ENCODE measurements around the gene CTDSPL. TPM values are rescaled to one million over a fixed set of nuclear protein-coding genes. Genes with fewer than 3 reads are reported as not detected.

Gene CTDSPL
- total RNA-seq, 1 donor: 10.9 TPM

GRCh38 chr3:37896827-37897226 lies 35.1 kb downstream of the CTDSPL start:
- Histone ChIP-seq H3K9me3 (ENCODE audit: low read depth, low read length) (no peaks in the 10 kb centered on the region), H3K27me3 (ENCODE audit: insufficient read depth, low read length) (no peaks in the 10 kb centered on the region), H3K4me3 (ENCODE audit: low read length) (no peak overlapping the region), H3K4me1 (ENCODE audit: insufficient read depth, low read length) (peaks cover 3% of the 10 kb centered on the region)

- Histone ChIP-seq H3K9me3 (ENCODE audit: low read depth, low read length) (no peaks in the 10 kb centered on the region), H3K4me3 (ENCODE audit: low read length) (no peak overlapping the region), H3K27me3 (ENCODE audit: insufficient read depth, low read length) (no peaks in the 10 kb centered on the region), H3K4me1 (ENCODE audit: insufficient read depth, low read length) (peaks cover 13% of the 10 kb centered on the region)
Observed at GRCh38 chr3:37897763-37898162, 36.1 kb downstream of the CTDSPL start.

GRCh38 chr3:37898424-37898823 lies 36.7 kb downstream of the CTDSPL start:
- H3K27me3 ChIP-seq (ENCODE audit: insufficient read depth, low read length): no peaks in the 10 kb centered on the region
- H3K4me3 ChIP-seq (ENCODE audit: low read length): no peak overlapping the region
- H3K4me1 ChIP-seq (ENCODE audit: insufficient read depth, low read length): peaks cover 17% of the 10 kb centered on the region
- H3K9me3 ChIP-seq (ENCODE audit: low read depth, low read length): no peaks in the 10 kb centered on the region

- Histone ChIP-seq H3K4me3 (ENCODE audit: low read length) (no peak overlapping the region), H3K9me3 (ENCODE audit: low read depth, low read length) (no peaks in the 10 kb centered on the region), H3K4me1 (ENCODE audit: insufficient read depth, low read length) (peaks cover 17% of the 10 kb centered on the region), H3K27me3 (ENCODE audit: insufficient read depth, low read length) (no peaks in the 10 kb centered on the region)
Observed at GRCh38 chr3:37899101-37899707, 37.5 kb downstream of the CTDSPL start.

GRCh38 chr3:37899711-37900306 lies 38.1 kb downstream of the CTDSPL start:
- no peaks in the 10 kb centered on the region for H3K9me3 ChIP-seq (ENCODE audit: low read depth, low read length)
- peaks cover 17% of the 10 kb centered on the region for H3K4me1 ChIP-seq (ENCODE audit: insufficient read depth, low read length)
- no peaks in the 10 kb centered on the region for H3K27me3 ChIP-seq (ENCODE audit: insufficient read depth, low read length)
- no peak overlapping the region for H3K4me3 ChIP-seq (ENCODE audit: low read length)

- no peak overlapping the region for H3K4me3 ChIP-seq (ENCODE audit: low read length)
- H3K9me3 ChIP-seq (ENCODE audit: low read depth, low read length): no peaks in the 10 kb centered on the region
- H3K27me3 ChIP-seq (ENCODE audit: insufficient read depth, low read length): no peaks in the 10 kb centered on the region
- H3K4me1 ChIP-seq (ENCODE audit: insufficient read depth, low read length): peaks cover 25% of the 10 kb centered on the region
Observed at GRCh38 chr3:37901721-37902120, 40.0 kb downstream of the CTDSPL start.

GRCh38 chr3:37902674-37903073 lies 41.0 kb downstream of the CTDSPL start:
- peaks cover 29% of the 10 kb centered on the region for H3K4me1 ChIP-seq (ENCODE audit: insufficient read depth, low read length)
- no peaks in the 10 kb centered on the region for H3K27me3 ChIP-seq (ENCODE audit: insufficient read depth, low read length)
- no peak overlapping the region for H3K4me3 ChIP-seq (ENCODE audit: low read length)
- no peaks in the 10 kb centered on the region for H3K9me3 ChIP-seq (ENCODE audit: low read depth, low read length)

- Histone ChIP-seq H3K4me1 (ENCODE audit: insufficient read depth, low read length) (peaks cover 32% of the 10 kb centered on the region), H3K27me3 (ENCODE audit: insufficient read depth, low read length) (no peaks in the 10 kb centered on the region), H3K9me3 (ENCODE audit: low read depth, low read length) (no peaks in the 10 kb centered on the region), H3K4me3 (ENCODE audit: low read length) (no peak overlapping the region)
Observed at GRCh38 chr3:37903320-37903719, 41.6 kb downstream of the CTDSPL start.

GRCh38 chr3:37903734-37904133 lies 42.1 kb downstream of the CTDSPL start:
- H3K4me3 ChIP-seq (ENCODE audit: low read length): no peak overlapping the region
- H3K4me1 ChIP-seq (ENCODE audit: insufficient read depth, low read length): peaks cover 32% of the 10 kb centered on the region
- H3K9me3 ChIP-seq (ENCODE audit: low read depth, low read length): no peaks in the 10 kb centered on the region
- no peaks in the 10 kb centered on the region for H3K27me3 ChIP-seq (ENCODE audit: insufficient read depth, low read length)

GRCh38 chr3:37904601-37905000 lies 42.9 kb downstream of the CTDSPL start:
- Histone ChIP-seq H3K27me3 (ENCODE audit: insufficient read depth, low read length) (no peaks in the 10 kb centered on the region), H3K4me1 (ENCODE audit: insufficient read depth, low read length) (peaks cover 32% of the 10 kb centered on the region), H3K4me3 (ENCODE audit: low read length) (no peak overlapping the region), H3K9me3 (ENCODE audit: low read depth, low read length) (no peaks in the 10 kb centered on the region)

- H3K27me3 ChIP-seq (ENCODE audit: insufficient read depth, low read length): no peaks in the 10 kb centered on the region
- H3K4me3 ChIP-seq (ENCODE audit: low read length): no peak overlapping the region
- H3K9me3 ChIP-seq (ENCODE audit: low read depth, low read length): no peaks in the 10 kb centered on the region
- H3K4me1 ChIP-seq (ENCODE audit: insufficient read depth, low read length): peaks cover 32% of the 10 kb centered on the region
Observed at GRCh38 chr3:37905346-37905745, 43.7 kb downstream of the CTDSPL start.

- peaks cover 32% of the 10 kb centered on the region for H3K4me1 ChIP-seq (ENCODE audit: insufficient read depth, low read length)
Observed at GRCh38 chr3:37905987-37906674, 44.5 kb downstream of the CTDSPL start.

GRCh38 chr3:37906734-37907282 lies 45.1 kb downstream of the CTDSPL start:
- Histone ChIP-seq H3K4me1 (ENCODE audit: insufficient read depth, low read length) (peaks cover 29% of the 10 kb centered on the region), H3K9me3 (ENCODE audit: low read depth, low read length) (no peaks in the 10 kb centered on the region), H3K4me3 (ENCODE audit: low read length) (no peak overlapping the region)

More at GRCh38 chr3:37905987-37906674, 44.5 kb downstream of the CTDSPL start:
- H3K27me3 ChIP-seq (ENCODE audit: insufficient read depth, low read length): no peaks in the 10 kb centered on the region
- H3K9me3 ChIP-seq (ENCODE audit: low read depth, low read length): no peaks in the 10 kb centered on the region
- H3K4me3 ChIP-seq (ENCODE audit: low read length): no peak overlapping the region

GRCh38 chr3:37907371-37907770 lies 45.7 kb downstream of the CTDSPL start:
- no peaks in the 10 kb centered on the region for H3K27me3 ChIP-seq (ENCODE audit: insufficient read depth, low read length)
- no peaks in the 10 kb centered on the region for H3K9me3 ChIP-seq (ENCODE audit: low read depth, low read length)
- H3K4me3 ChIP-seq (ENCODE audit: low read length): no peak overlapping the region
- peaks cover 23% of the 10 kb centered on the region for H3K4me1 ChIP-seq (ENCODE audit: insufficient read depth, low read length)

More at GRCh38 chr3:37906734-37907282, 45.1 kb downstream of the CTDSPL start:
- no peaks in the 10 kb centered on the region for H3K27me3 ChIP-seq (ENCODE audit: insufficient read depth, low read length)

- Histone ChIP-seq H3K4me1 (ENCODE audit: insufficient read depth, low read length) (peaks cover 18% of the 10 kb centered on the region), H3K4me3 (ENCODE audit: low read length) (no peak overlapping the region), H3K9me3 (ENCODE audit: low read depth, low read length) (no peaks in the 10 kb centered on the region), H3K27me3 (ENCODE audit: insufficient read depth, low read length) (no peaks in the 10 kb centered on the region)
Observed at GRCh38 chr3:37907906-37908305, 46.2 kb downstream of the CTDSPL start.

Data from mononuclear cell (primary cell).